Smooth muscle cell (in vitro differentiated cells): ENCODE data around the gene SLC6A8. TPM values are rescaled to one million over a fixed set of nuclear protein-coding genes. Genes with fewer than 3 reads are reported as not detected.
"Not testable (repeated sequence)": the region's sequence is repeated elsewhere in the genome, so short reads cannot be mapped to it uniquely, and the experiment has no call there.

Experiments
- DNase-seq: peaks from one replicate; lab custom pipeline; 2025; ENCODE audit not compliant: unreplicated experiment; lab: John Stamatoyannopoulos, UW
- H2AFZ ChIP-seq: fragments of 200-600 bp; sonication (generic); 2 replicates; pipeline ENCODE4 v1.6.0; 2016; ENCODE audit warnings: antibody characterized with exemption, low read depth, mild to moderate bottlenecking
- H3F3A ChIP-seq: fragments of 200-600 bp; sonication (generic); 2 replicates; pipeline ENCODE4 v1.6.0; 2017; ENCODE audit warnings: antibody characterized with exemption, low read depth
- H3K27ac ChIP-seq: fragments of 200-600 bp; sonication (generic); 2 replicates; pipeline ENCODE4 v1.5.1; 2016; ENCODE audit warnings: low read depth, mild to moderate bottlenecking
- H3K27me3 ChIP-seq: fragments of 200-600 bp; sonication (generic); 2 replicates; pipeline ENCODE4 v1.6.1; 2016; ENCODE audit warnings: low read depth, mild to moderate bottlenecking
- H3K36me3 ChIP-seq: fragments of 200-600 bp; sonication (generic); 2 replicates; pipeline ENCODE4 v1.5.1; 2016; ENCODE audit warnings: low read depth
- H3K4me1 ChIP-seq: fragments of 200-600 bp; sonication (generic); 2 replicates; pipeline ENCODE4 v1.5.1; 2016; ENCODE audit warnings: low read depth
- H3K4me2 ChIP-seq: fragments of 200-600 bp; sonication (generic); 2 replicates; pipeline ENCODE4 v1.6.0; 2016; ENCODE audit warnings: mild to moderate bottlenecking
- H3K4me3 ChIP-seq: fragments of 200-600 bp; sonication (generic); 2 replicates; pipeline ENCODE4 v1.5.1; 2016; ENCODE audit warnings: mild to moderate bottlenecking
- H3K79me2 ChIP-seq: fragments of 200-600 bp; sonication (generic); 2 replicates; pipeline ENCODE4 v1.6.0; 2016; ENCODE audit warnings: low read depth, mild to moderate bottlenecking
- H3K9ac ChIP-seq: fragments of 200-600 bp; sonication (generic); 2 replicates; pipeline ENCODE4 v1.6.0; 2016; ENCODE audit warnings: low read depth
- H3K9me3 ChIP-seq: fragments of 200-600 bp; sonication (generic); replicated peaks from 2 replicates; pipeline ENCODE4 v1.5.1; 2016; ENCODE audit warnings: low read depth
- H4K20me1 ChIP-seq: fragments of 200-600 bp; sonication (generic); 2 replicates; pipeline ENCODE4 v1.6.0; 2016; ENCODE audit warnings: low read depth
- CTCF ChIP-seq: fragments of 200-600 bp; sonication (generic); IDR thresholded peaks from 2 replicates; pipeline ENCODE4 v1.5.1; 2017; ENCODE audit warnings: borderline replicate concordance, mild to moderate bottlenecking, antibody characterized with exemption; ENCODE audit not compliant: insufficient read depth, poor library complexity, severe bottlenecking
- WGBS: methylation state at CpG from one replicate; pipeline ENCODE4 v1.1.7; 2016; ENCODE audit warnings: low lambda C conversion rate; 5-methylcytosine and 5-hydroxymethylcytosine counted together
- polyA plus RNA-seq: library from polyadenylated mRNA; unstranded; fragments of >200 nt; fragmentation: Nextera tagmentation; extraction: Ambion mirVana; gene quantifications from 2 replicates; pipeline ENCODE4 v1.2.1, GENCODE V29; 2016
- total RNA-seq: library from RNA; depleted of rRNA; stranded (reverse); fragments of >200 nt; gene quantifications from 2 replicates; pipeline ENCODE4 v1.2.3, GENCODE V29; 2014

Gene SLC6A8
- total and polyA plus RNA-seq, 2 experiments from 2014 or later, result 45.2 to 98.1 TPM

GRCh38 chrX:153728095-153728494 lies 40.4 kb downstream of the SLC6A8 start:
- Histone ChIP-seq H3K9me3 (no peaks in the 10 kb centered on the region), H3K27ac (no peak overlapping the region), H4K20me1 (peaks cover 4% of the 10 kb centered on the region), H3K27me3 (no peaks in the 10 kb centered on the region), H3K79me2 (peaks cover 8% of the 10 kb centered on the region), H2AFZ (no peak overlapping the region), H3K36me3 (no peaks in the 10 kb centered on the region), H3F3A (no peaks in the 10 kb centered on the region), H3K4me1 (peaks cover 2% of the 10 kb centered on the region), H3K4me3 (no peak overlapping the region), H3K9ac (no peak overlapping the region), H3K4me2 (no peak overlapping the region)
- no peak for TF ChIP-seq CTCF
- 91% methylated on average over 5 of the region's 6 CpGs for WGBS
- DNase-seq, result no peak

- 95% methylated on average over 23 of the region's 23 CpGs for WGBS
- Histone ChIP-seq H3K9me3 (no peaks in the 10 kb centered on the region), H2AFZ (no peak overlapping the region), H3K27me3 (no peaks in the 10 kb centered on the region), H3K27ac (no peak overlapping the region), H3K9ac (no peak overlapping the region), H3K4me2 (no peak overlapping the region), H3K79me2 (peaks cover 7% of the 10 kb centered on the region), H3F3A (no peaks in the 10 kb centered on the region), H4K20me1 (no peaks in the 10 kb centered on the region), H3K4me1 (no peaks in the 10 kb centered on the region), H3K4me3 (no peak overlapping the region), H3K36me3 (no peaks in the 10 kb centered on the region)
- DNase-seq, result no peak
- TF ChIP-seq CTCF, result no peak
Measured at GRCh38 chrX:153728951-153729631, 41.4 kb downstream of the SLC6A8 start.

- not testable (repeated sequence) for H3K27me3 ChIP-seq, H3K27ac ChIP-seq, H4K20me1 ChIP-seq, H3F3A ChIP-seq, H3K4me2 ChIP-seq, H3K4me3 ChIP-seq, H2AFZ ChIP-seq, H3K79me2 ChIP-seq, DNase-seq, H3K4me1 ChIP-seq, H3K36me3 ChIP-seq, H3K9me3 ChIP-seq, H3K9ac ChIP-seq
- 94% methylated on average over 23 of the region's 23 CpGs for WGBS
Measured at GRCh38 chrX:153730115-153730514, 42.4 kb downstream of the SLC6A8 start.

GRCh38 chrX:153731117-153731844 lies 43.6 kb downstream of the SLC6A8 start:
- WGBS, result 90% methylated on average over 6 of the region's 6 CpGs
- H3K27ac ChIP-seq, result no peak overlapping the region
- H3F3A ChIP-seq, result no peaks in the 10 kb centered on the region
- no peak overlapping the region for H3K9ac ChIP-seq
- H3K4me3 ChIP-seq, result no peak overlapping the region
- H3K36me3 ChIP-seq, result no peaks in the 10 kb centered on the region
- H3K79me2 ChIP-seq, result peaks cover 7% of the 10 kb centered on the region
- H3K9me3 ChIP-seq, result no peaks in the 10 kb centered on the region
- no peak for TF ChIP-seq CTCF
- no peaks in the 10 kb centered on the region for H3K27me3 ChIP-seq
- no peak for DNase-seq
- no peaks in the 10 kb centered on the region for H3K4me1 ChIP-seq
- H4K20me1 ChIP-seq, result no peaks in the 10 kb centered on the region
- no peak overlapping the region for H2AFZ ChIP-seq
- no peak overlapping the region for H3K4me2 ChIP-seq
